Mesenchymal stem cell (in vitro differentiated cells and primary cell): Measurements from ENCODE around the gene CCDC6.

ENCODE experiments used
- DNase-seq: peaks from one replicate; pipeline ENCODE4 v3.0.0-alpha.2; 2013
- H2AFZ ChIP-seq: one replicate; pipeline ENCODE4 v1.6.1; 2013; ENCODE audit warnings: low read depth, mild to moderate bottlenecking, control low read depth, inconsistent platforms, low read length, moderate library complexity
- H2AK5ac ChIP-seq: 2 replicates; pipeline ENCODE4 v1.6.1; 2013; ENCODE audit warnings: low read length, moderate library complexity, mild to moderate bottlenecking, inconsistent platforms; ENCODE audit not compliant: severe bottlenecking
- H2BK120ac ChIP-seq: one replicate; pipeline ENCODE4 v1.6.1; 2013; ENCODE audit warnings: low read depth, mild to moderate bottlenecking, inconsistent platforms, low read length, moderate library complexity
- H2BK12ac ChIP-seq, 2 experiments: one replicate each; pipeline ENCODE4 v1.6.1; 2013; ENCODE audit warnings: inconsistent platforms in 2 of 2, low read length in 2 of 2, mild to moderate bottlenecking in 2 of 2, moderate library complexity in 2 of 2, control low read depth in 1 of 2
- H2BK15ac ChIP-seq: one replicate; pipeline ENCODE4 v1.6.1; 2013; ENCODE audit warnings: mild to moderate bottlenecking, low read depth, inconsistent platforms; ENCODE audit not compliant: poor library complexity, severe bottlenecking
- H2BK5ac ChIP-seq: 2 replicates; pipeline ENCODE4 v1.6.1; 2013; ENCODE audit warnings: low read depth, mild to moderate bottlenecking, low read length, control low read depth, inconsistent platforms; ENCODE audit not compliant: poor library complexity, severe bottlenecking
- H3K14ac ChIP-seq, 2 experiments: one replicate each; pipeline ENCODE4 v1.6.1; 2013; ENCODE audit warnings: inconsistent platforms in 2 of 2, low read length in 2 of 2, control low read depth in 1 of 2, mild to moderate bottlenecking in 1 of 2, moderate library complexity in 1 of 2
- H3K18ac ChIP-seq, 2 experiments: one replicate each; pipeline ENCODE4 v1.6.1; 2013; ENCODE audit warnings: inconsistent platforms in 2 of 2, low read length in 2 of 2, control low read depth in 1 of 2, low read depth in 1 of 2, mild to moderate bottlenecking in 1 of 2
- H3K23ac ChIP-seq, 2 experiments: one replicate each; pipeline ENCODE4 v1.6.1; 2013; ENCODE audit warnings: inconsistent platforms in 2 of 2, low read length in 2 of 2, mild to moderate bottlenecking in 2 of 2, moderate library complexity in 2 of 2, control low read depth in 1 of 2
- H3K27ac ChIP-seq: 2 replicates; pipeline ENCODE4 v1.5.1; 2013; ENCODE audit warnings: mild to moderate bottlenecking, moderate library complexity, low read length, control low read depth, inconsistent platforms; ENCODE audit not compliant: poor library complexity, severe bottlenecking
- H3K27me3 ChIP-seq, 2 experiments: 2 replicates each; pipeline versions ENCODE4 v1.6.1 to v1.7.0; 2013; ENCODE audit warnings: low read length in 2 of 2, mild to moderate bottlenecking in 2 of 2, moderate library complexity in 2 of 2, control low read depth in 1 of 2, inconsistent platforms in 1 of 2; ENCODE audit not compliant: control insufficient read depth in 1 of 2, insufficient read depth in 1 of 2
- H3K36me3 ChIP-seq, 2 experiments: 2 replicates each; pipeline versions ENCODE4 v1.6.1 to v1.7.0; 2013; ENCODE audit warnings: low read length in 2 of 2, control low read depth in 1 of 2, inconsistent platforms in 1 of 2, low read depth in 1 of 2, mild to moderate bottlenecking in 1 of 2; ENCODE audit not compliant: insufficient read depth in 2 of 2, control insufficient read depth in 1 of 2
- H3K4ac ChIP-seq, 2 experiments: one replicate each; pipeline ENCODE4 v1.6.1; 2013; ENCODE audit warnings: inconsistent platforms in 2 of 2, low read length in 2 of 2, mild to moderate bottlenecking in 2 of 2, moderate library complexity in 2 of 2, control low read depth in 1 of 2, low read depth in 1 of 2
- H3K4me1 ChIP-seq: 2 replicates; pipeline ENCODE4 v1.6.1; 2013; ENCODE audit warnings: low read depth, low read length, control low read depth; ENCODE audit not compliant: control insufficient read depth, insufficient read depth
- H3K4me2 ChIP-seq: 2 replicates; pipeline ENCODE4 v1.6.1; 2013; ENCODE audit warnings: low read length, mild to moderate bottlenecking, inconsistent platforms; ENCODE audit not compliant: poor library complexity, severe bottlenecking
- H3K4me3 ChIP-seq, 2 experiments: 2 replicates each; pipeline versions ENCODE4 v1.5.1 to v1.7.0; 2013; ENCODE audit warnings: low read length in 2 of 2, mild to moderate bottlenecking in 2 of 2, control low read depth in 1 of 2, low read depth in 1 of 2; ENCODE audit not compliant: insufficient read depth in 1 of 2
- H3K79me1 ChIP-seq: replicated peaks from 2 replicates; pipeline ENCODE4 v1.6.1; 2013; ENCODE audit warnings: mild to moderate bottlenecking, control low read depth, low read length, inconsistent platforms; ENCODE audit not compliant: poor library complexity, severe bottlenecking
- H3K9ac ChIP-seq: 2 replicates; pipeline ENCODE4 v1.7.0; 2013; ENCODE audit warnings: mild to moderate bottlenecking, low read length, moderate library complexity
- H3K9me3 ChIP-seq: 2 replicates; pipeline ENCODE4 v1.7.0; 2013; ENCODE audit warnings: mild to moderate bottlenecking, low read length; ENCODE audit not compliant: control insufficient read depth
- H4K8ac ChIP-seq: one replicate; pipeline ENCODE4 v1.6.1; 2013; ENCODE audit warnings: inconsistent platforms, mild to moderate bottlenecking, low read length, moderate library complexity
- H4K91ac ChIP-seq: one replicate; pipeline ENCODE4 v1.6.1; 2013; ENCODE audit warnings: mild to moderate bottlenecking, low read length, inconsistent platforms
- WGBS: methylation state at CpG from one replicate; pipeline ENCODE4 v1.1.7; 2013; ENCODE audit warnings: mixed read lengths; 5-methylcytosine and 5-hydroxymethylcytosine counted together

CCDC6 gene

DNA sequence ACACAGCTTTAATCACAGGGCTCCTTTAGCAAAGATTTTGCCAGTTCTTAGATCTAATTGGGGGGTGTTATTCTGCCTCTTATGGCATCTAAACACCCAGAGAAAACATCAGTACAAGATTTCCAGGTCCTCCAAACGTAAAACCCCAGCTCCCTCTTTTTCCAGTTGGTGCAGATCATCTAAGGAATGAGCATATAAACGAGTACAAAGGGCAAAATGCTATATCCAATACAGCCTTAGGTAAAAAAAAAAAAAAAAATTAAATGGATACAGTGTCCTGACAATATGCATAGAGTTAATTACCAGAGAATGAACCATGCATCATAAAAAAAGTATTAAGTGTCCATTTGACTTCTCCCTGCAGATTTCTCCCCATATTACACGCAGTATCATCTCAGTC lies 50.3 kb downstream of the CCDC6 start:
- Histone ChIP-seq H3K4ac (no peak overlapping the region), H2AFZ (no peak overlapping the region), H3K36me3 (peaks cover 0 to 13% of the 10 kb centered on the region in 2 experiments), H2BK5ac (no peak overlapping the region), H2BK15ac (no peak overlapping the region), H4K8ac (no peak overlapping the region), H3K18ac (no peak overlapping the region), H3K4me2 (no peak overlapping the region), H3K27ac (no peak overlapping the region), H3K9me3 (no peaks in the 10 kb centered on the region), H3K14ac (no peak overlapping the region), H2BK12ac (no peak overlapping the region), H2BK120ac (no peak overlapping the region), H3K23ac (no peak overlapping the region), H3K27me3 (no peaks in the 10 kb centered on the region), H3K9ac (no peak overlapping the region), H3K4me3 (no peak overlapping the region), H3K4me1 (no peaks in the 10 kb centered on the region), H2AK5ac (no peak overlapping the region), H3K79me1 (peaks cover 36% of the 10 kb centered on the region), H4K91ac (no peak overlapping the region)
- no peak for DNase-seq
- 98% methylated on average over 1 of the region's 3 CpGs for WGBS

DNA sequence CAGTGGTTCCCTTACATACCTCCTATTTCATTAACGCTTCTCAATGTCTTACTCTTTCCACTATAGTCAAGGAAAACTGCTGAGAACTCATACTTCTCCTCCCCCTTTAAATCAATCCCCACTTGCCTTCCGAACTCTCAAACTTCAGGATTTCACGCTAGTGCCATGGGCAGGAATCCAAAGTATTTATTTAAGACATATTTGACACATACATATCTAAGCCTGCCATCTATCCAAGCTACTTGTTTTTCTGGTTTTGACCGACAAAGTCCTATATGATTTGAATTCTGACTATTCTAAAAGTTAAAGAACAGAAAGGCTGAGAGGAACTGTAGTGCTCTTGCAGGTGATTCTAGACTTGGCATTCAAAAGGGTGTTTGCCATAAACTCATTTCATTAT lies 51.8 kb downstream of the CCDC6 start:
- H3K27ac ChIP-seq = no peak overlapping the region
- H4K8ac ChIP-seq = no peak overlapping the region
- H3K23ac ChIP-seq = no peak overlapping the region
- H2BK5ac ChIP-seq = no peak overlapping the region
- peaks cover 0 to 25% of the 10 kb centered on the region in 2 experiments for H3K36me3 ChIP-seq
- no peak overlapping the region for H3K9ac ChIP-seq
- DNase-seq = no peak
- no peaks in the 10 kb centered on the region for H3K9me3 ChIP-seq
- no peak overlapping the region for H3K18ac ChIP-seq
- no peak overlapping the region for H4K91ac ChIP-seq
- no peak overlapping the region for H2BK15ac ChIP-seq
- no peak overlapping the region for H2BK120ac ChIP-seq
- H2AK5ac ChIP-seq = no peak overlapping the region
- H3K79me1 ChIP-seq = peaks cover 29% of the 10 kb centered on the region
- H3K4ac ChIP-seq = no peak overlapping the region
- no peak overlapping the region for H2BK12ac ChIP-seq
- no peaks in the 10 kb centered on the region for H3K4me1 ChIP-seq
- no peak overlapping the region for H3K4me3 ChIP-seq
- H2AFZ ChIP-seq = no peak overlapping the region
- 94% methylated on average over 3 of the region's 4 CpGs for WGBS
- H3K4me2 ChIP-seq = no peak overlapping the region
- no peaks in the 10 kb centered on the region for H3K27me3 ChIP-seq
- H3K14ac ChIP-seq = no peak overlapping the region

DNA sequence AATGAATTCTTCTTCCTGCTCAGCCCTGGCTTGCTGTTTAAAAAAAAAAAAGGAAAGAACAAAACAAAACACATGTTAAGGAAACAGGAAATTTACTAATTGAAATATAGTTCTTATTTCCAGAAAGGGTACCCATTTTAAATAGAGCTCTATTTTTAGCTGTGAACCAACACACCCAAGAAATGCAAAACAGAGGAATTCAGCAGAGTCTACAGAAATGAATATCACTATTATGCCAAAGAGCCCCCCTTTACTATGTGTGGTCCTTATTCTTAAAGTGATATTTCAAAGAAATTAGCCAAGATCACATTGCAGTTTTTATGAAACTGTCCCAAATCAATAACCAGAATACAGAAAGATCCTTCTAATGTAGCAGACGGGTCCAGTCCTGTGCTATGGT lies 53.7 kb downstream of the CCDC6 start:
- Histone ChIP-seq H3K9ac (no peak overlapping the region), H3K79me1 (peaks cover 23% of the 10 kb centered on the region), H3K14ac (no peak overlapping the region), H3K36me3 (peaks cover 3 to 43% of the 10 kb centered on the region in 2 experiments), H4K91ac (no peak overlapping the region), H2AFZ (no peak overlapping the region), H3K4me2 (no peak overlapping the region), H3K4me3 (no peak overlapping the region), H2AK5ac (no peak overlapping the region), H3K4ac (no peak overlapping the region), H2BK12ac (no peak overlapping the region), H2BK120ac (no peak overlapping the region), H4K8ac (no peak overlapping the region), H3K18ac (no peak overlapping the region), H3K4me1 (peaks cover 3% of the 10 kb centered on the region), H3K23ac (no peak overlapping the region), H2BK5ac (no peak overlapping the region), H3K27me3 (no peaks in the 10 kb centered on the region), H2BK15ac (no peak overlapping the region), H3K9me3 (no peaks in the 10 kb centered on the region), H3K27ac (no peak overlapping the region)
- DNase-seq = no peak
- 100% methylated on average over 1 of the region's 1 CpG for WGBS

DNA sequence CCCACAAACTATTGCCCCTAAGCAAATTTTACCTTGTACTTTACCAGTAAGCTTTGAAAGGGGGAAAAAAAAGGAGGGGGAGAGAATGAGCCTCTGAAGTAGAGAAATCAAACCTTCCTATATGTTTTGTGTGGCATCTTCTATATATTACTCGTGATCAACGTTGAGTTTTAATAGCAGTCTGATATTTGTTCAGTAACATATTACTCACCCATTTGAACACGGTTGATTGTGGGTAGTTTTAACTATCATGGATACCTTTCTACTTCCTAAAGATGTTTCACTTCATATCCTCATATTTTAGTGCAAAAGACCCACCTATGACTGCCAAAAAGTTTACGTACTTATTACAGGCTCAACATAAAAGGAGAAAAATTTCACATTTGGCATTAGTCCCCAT lies 54.5 kb downstream of the CCDC6 start:
- Histone ChIP-seq H3K27me3 (no peaks in the 10 kb centered on the region), H2BK120ac (no peak overlapping the region), H3K4me2 (no peak overlapping the region), H3K36me3 (peaks cover 3 to 48% of the 10 kb centered on the region in 2 experiments), H2BK15ac (no peak overlapping the region), H3K14ac (no peak overlapping the region), H2BK5ac (no peak overlapping the region), H2AFZ (no peak overlapping the region), H3K79me1 (peaks cover 24% of the 10 kb centered on the region), H3K9ac (no peak overlapping the region), H3K4me1 (peaks cover 5% of the 10 kb centered on the region), H3K27ac (no peak overlapping the region), H2BK12ac (no peak overlapping the region), H3K23ac (no peak overlapping the region), H3K4me3 (no peak overlapping the region), H4K91ac (no peak overlapping the region), H3K4ac (no peak overlapping the region), H2AK5ac (no peak overlapping the region), H4K8ac (no peak overlapping the region), H3K9me3 (no peaks in the 10 kb centered on the region), H3K18ac (no peak overlapping the region)
- DNase-seq = no peak
- 99% methylated on average over 2 of the region's 4 CpGs for WGBS
